Measurements from ENCODE around the gene BHLHE23. TPM values are rescaled to one million over a fixed set of nuclear protein-coding genes. Genes with fewer than 3 reads are reported as not detected.

The BHLHE23 gene
- polyA plus RNA-seq, 3 donors = not detected

- no peak for DNase-seq (ENCODE audit: low read depth in 3 of 3, low spot score in 2 of 3)
These were observed 19.9 kb upstream of the BHLHE23 start for GRCh38 chr20:63026582-63027165.

- no peak for DNase-seq (ENCODE audit: low read depth in 3 of 3, low spot score in 2 of 3)
These were observed 19.0 kb upstream of the BHLHE23 start for GRCh38 chr20:63025534-63026331.

- DNase-seq (ENCODE audit: low read depth in 3 of 3, low spot score in 2 of 3) = no peak
These were observed 18.0 kb upstream of the BHLHE23 start for GRCh38 chr20:63024573-63025392.

- DNase-seq (ENCODE audit: low read depth in 3 of 3, low spot score in 2 of 3) = no peak
These were observed 17.3 kb upstream of the BHLHE23 start for GRCh38 chr20:63023936-63024571.

GRCh38 chr20:63023071-63023935 lies 16.5 kb upstream of the BHLHE23 start:
- DNase-seq (ENCODE audit: low read depth in 3 of 3, low spot score in 2 of 3) = no peak

GRCh38 chr20:63022501-63022900 lies 15.7 kb upstream of the BHLHE23 start:
- DNase-seq (ENCODE audit: low read depth in 3 of 3, low spot score in 2 of 3) = no peak

GRCh38 chr20:63021356-63022321 lies 14.9 kb upstream of the BHLHE23 start:
- DNase-seq (ENCODE audit: low read depth in 3 of 3, low spot score in 2 of 3) = no peak

GRCh38 chr20:63020681-63021080 lies 13.9 kb upstream of the BHLHE23 start:
- DNase-seq (ENCODE audit: low read depth in 3 of 3, low spot score in 2 of 3) = no peak

- DNase-seq (ENCODE audit: low read depth in 3 of 3, low spot score in 2 of 3) = no peak
These were observed 11.2 kb upstream of the BHLHE23 start for GRCh38 chr20:63017826-63018411.

- no peak for DNase-seq (ENCODE audit: low read depth in 3 of 3, low spot score in 2 of 3)
These were observed 10.5 kb upstream of the BHLHE23 start for GRCh38 chr20:63017076-63017825.

- no peak for DNase-seq (ENCODE audit: low read depth in 3 of 3, low spot score in 2 of 3)
These were observed 9.8 kb upstream of the BHLHE23 start for GRCh38 chr20:63016514-63017075.

- DNase-seq (ENCODE audit: low read depth in 3 of 3, low spot score in 2 of 3) = no peak
These were observed 9.0 kb upstream of the BHLHE23 start for GRCh38 chr20:63015662-63016361.

GRCh38 chr20:63015147-63015661 lies 8.4 kb upstream of the BHLHE23 start:
- DNase-seq (ENCODE audit: low read depth in 3 of 3, low spot score in 2 of 3) = no peak

- DNase-seq (ENCODE audit: low read depth in 3 of 3, low spot score in 2 of 3) = peak in 1 of 3 donors; percentile 27
These were observed 7.9 kb upstream of the BHLHE23 start for GRCh38 chr20:63014710-63015109.

- no peak for DNase-seq (ENCODE audit: low read depth in 3 of 3, low spot score in 2 of 3)
These were observed 7.5 kb upstream of the BHLHE23 start for GRCh38 chr20:63014287-63014686.

- no peak for DNase-seq (ENCODE audit: low read depth in 3 of 3, low spot score in 2 of 3)
These were observed 6.4 kb upstream of the BHLHE23 start for GRCh38 chr20:63013207-63013606.

- no peak for DNase-seq (ENCODE audit: low read depth in 3 of 3, low spot score in 2 of 3)
These were observed 5.0 kb upstream of the BHLHE23 start for GRCh38 chr20:63011798-63012197.

All from right renal cortex interstitium (tissue), 3 donors.